Body of pancreas (tissue), 4 donors: ENCODE results near the gene ZFYVE9.

Experiments used
- POLR2A ChIP-seq, 3 donors: fragments of 450-650 bp; IDR thresholded peaks; one replicate each; pipeline ENCODE4 v1.6.1; 2016; ENCODE audit warnings: antibody characterized with exemption in 3 of 3, mild to moderate bottlenecking in 2 of 3
- TF ChIP-seq, protein P1 (sequence below), 7 experiments: fragments of 450-650 bp in 4 of 7; fragments of 200-600 bp in 3 of 7; sonication (generic) in 3 of 7; IDR thresholded peaks; one replicate each; pipeline ENCODE4 v1.5.1; 2016 to 2019; ENCODE audit warnings: antibody characterized with exemption in 7 of 7

GRCh38 chr1:52238887-52239707, 97.2 kb downstream of the ZFYVE9 start:
- no peak for TF ChIP-seq POLR2A (IDR thresholded peaks at IDR 0.05)
- TF ChIP-seq, protein P1, sequence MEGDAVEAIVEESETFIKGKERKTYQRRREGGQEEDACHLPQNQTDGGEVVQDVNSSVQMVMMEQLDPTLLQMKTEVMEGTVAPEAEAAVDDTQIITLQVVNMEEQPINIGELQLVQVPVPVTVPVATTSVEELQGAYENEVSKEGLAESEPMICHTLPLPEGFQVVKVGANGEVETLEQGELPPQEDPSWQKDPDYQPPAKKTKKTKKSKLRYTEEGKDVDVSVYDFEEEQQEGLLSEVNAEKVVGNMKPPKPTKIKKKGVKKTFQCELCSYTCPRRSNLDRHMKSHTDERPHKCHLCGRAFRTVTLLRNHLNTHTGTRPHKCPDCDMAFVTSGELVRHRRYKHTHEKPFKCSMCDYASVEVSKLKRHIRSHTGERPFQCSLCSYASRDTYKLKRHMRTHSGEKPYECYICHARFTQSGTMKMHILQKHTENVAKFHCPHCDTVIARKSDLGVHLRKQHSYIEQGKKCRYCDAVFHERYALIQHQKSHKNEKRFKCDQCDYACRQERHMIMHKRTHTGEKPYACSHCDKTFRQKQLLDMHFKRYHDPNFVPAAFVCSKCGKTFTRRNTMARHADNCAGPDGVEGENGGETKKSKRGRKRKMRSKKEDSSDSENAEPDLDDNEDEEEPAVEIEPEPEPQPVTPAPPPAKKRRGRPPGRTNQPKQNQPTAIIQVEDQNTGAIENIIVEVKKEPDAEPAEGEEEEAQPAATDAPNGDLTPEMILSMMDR (IDR thresholded peaks at IDR 0.05) = no peak
